GM23248 (cell line): Measurements from ENCODE around the gene ARHGAP26.

ENCODE experiments used
- EZH2 ChIP-seq: fragments of 200-600 bp; sonication (generic); IDR thresholded peaks from 2 replicates; pipeline ENCODE4 v1.6.1; 2018; ENCODE audit warnings: antibody characterized with exemption, mild to moderate bottlenecking; ENCODE audit not compliant: insufficient read depth, poor library complexity, severe bottlenecking
- EZH2phosphoT487 ChIP-seq: fragments of 200-600 bp; sonication (generic); IDR thresholded peaks from 2 replicates; pipeline ENCODE4 v1.6.1; 2018; ENCODE audit warnings: antibody characterized with exemption, moderate library complexity, mild to moderate bottlenecking, low read depth; ENCODE audit not compliant: insufficient read depth

- TF ChIP-seq EZH2: no peak
- TF ChIP-seq EZH2phosphoT487: no peak
Observed at GRCh38 chr5:143143973-143144372, 373.8 kb downstream of the ARHGAP26 start.
